LNCAP (cell line): ENCODE measurements around the gene REG3A.

ENCODE experiments used
- TF ChIP-seq, protein P1 (sequence below): fragments of 450-650 bp; IDR thresholded peaks from 2 replicates; pipeline ENCODE4 v1.5.1; 2017; ENCODE audit warnings: mild to moderate bottlenecking

REG3A gene

DNA sequence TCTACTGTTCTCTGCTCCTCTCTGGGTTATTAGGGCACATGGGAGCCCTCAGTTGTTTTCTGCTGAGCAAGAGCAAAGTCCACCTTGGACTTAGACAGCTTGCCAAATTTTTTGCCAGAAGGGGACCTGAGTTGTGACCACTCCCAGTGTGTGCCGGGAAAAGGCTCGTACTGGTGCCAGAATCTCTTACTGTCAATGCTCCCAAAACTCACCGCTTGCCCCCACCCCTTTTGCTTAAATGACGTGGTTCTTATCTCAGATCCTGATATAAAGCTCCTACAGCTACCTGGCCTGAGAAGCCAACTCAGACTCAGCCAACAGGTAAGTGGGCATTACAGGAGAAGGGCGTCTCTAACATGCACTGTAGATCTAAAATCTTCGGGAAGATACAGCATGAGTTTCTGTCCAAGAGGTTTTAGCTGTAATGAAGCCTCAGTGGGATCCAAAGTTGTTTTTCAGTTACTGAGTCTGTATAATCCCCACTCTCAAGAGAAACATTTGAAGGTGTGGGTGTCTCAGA is 39.3 kb downstream of the REG3A start, which contains the start of gene REG1A:
Gene REG1A, plus strand, starts transcription at position 295 of the 520 bp plus-strand sequence. CDS start 374 bp downstream, outside the sequence.
- TF ChIP-seq, protein P1, sequence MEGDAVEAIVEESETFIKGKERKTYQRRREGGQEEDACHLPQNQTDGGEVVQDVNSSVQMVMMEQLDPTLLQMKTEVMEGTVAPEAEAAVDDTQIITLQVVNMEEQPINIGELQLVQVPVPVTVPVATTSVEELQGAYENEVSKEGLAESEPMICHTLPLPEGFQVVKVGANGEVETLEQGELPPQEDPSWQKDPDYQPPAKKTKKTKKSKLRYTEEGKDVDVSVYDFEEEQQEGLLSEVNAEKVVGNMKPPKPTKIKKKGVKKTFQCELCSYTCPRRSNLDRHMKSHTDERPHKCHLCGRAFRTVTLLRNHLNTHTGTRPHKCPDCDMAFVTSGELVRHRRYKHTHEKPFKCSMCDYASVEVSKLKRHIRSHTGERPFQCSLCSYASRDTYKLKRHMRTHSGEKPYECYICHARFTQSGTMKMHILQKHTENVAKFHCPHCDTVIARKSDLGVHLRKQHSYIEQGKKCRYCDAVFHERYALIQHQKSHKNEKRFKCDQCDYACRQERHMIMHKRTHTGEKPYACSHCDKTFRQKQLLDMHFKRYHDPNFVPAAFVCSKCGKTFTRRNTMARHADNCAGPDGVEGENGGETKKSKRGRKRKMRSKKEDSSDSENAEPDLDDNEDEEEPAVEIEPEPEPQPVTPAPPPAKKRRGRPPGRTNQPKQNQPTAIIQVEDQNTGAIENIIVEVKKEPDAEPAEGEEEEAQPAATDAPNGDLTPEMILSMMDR = no peak

DNA sequence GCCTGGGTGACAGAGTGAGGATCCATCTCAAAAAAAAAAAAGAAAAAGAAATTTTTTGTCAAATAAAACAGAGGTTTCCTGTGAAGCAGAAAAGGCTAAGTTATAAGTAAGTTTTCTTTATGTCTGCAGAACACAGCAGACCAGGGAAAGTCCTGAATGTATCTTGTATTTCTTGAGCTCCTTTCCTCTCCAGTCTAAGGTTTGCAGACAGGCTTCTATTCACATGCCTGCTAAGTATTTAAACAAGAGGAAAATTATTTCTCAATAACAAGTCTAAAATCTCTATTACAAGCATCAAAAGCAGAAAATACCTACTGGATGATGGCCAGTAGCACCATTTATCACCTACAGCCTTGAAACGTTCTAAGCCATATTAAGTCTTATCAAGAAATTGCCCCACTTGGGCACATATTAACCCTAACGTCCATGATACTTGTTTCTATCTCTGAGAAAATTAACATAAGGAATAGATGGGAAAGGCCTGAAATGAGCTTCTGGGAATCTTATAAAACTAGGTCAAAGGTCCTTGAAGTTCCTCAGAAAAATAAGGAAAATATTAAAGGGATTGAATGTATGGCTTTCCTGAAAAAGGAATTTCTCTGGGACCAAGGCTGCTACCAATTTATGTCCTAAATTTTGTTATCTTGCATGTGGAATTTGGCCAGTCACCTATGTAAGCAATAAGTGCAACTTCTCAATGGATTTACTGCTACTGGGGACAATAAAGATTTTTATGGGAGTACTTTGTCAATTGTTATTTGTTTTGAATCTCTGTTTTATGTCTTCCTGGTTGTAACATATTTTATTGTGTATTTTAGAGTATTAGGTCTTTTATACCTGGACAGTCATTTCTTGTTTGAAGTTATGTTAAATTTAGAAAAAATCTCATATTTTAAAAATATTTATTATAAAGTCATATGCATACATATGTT is 42.3 kb downstream of the REG3A start:
- TF ChIP-seq, protein P1 = no peak

DNA sequence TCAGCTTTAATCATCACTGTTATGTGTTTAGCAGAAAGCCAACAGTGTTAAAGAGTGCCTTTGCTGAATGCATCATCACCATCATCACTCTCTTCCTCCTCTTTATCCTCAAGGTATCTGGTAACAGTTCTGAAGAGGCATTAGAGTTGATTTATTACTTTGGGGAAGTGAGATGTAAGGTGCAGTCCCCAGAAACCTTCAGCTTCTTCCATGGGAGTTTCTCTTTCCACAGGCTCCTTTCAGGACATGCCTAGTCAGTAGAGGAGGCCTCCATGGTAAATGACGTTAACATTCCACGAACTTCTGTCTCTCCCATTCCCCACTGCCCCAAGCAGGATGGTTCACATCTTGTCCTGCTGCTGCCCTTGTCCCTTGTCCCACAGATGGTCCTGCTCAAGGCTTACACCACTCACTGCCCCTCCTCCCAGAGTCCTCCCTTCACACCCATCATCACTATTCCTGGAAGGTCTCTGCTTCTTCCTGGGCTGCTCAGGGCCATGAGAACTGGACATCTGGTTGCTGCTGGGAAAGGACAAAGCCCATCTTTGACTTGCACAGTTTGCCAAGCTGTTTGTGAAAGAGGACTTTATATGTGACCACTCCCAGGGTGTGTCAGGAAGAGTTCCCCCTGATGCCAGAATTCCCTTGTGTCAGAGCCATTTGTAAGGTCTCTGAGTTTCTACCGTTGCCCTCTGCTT is 44.6 kb downstream of the REG3A start:
- TF ChIP-seq, protein P1 = no peak

DNA sequence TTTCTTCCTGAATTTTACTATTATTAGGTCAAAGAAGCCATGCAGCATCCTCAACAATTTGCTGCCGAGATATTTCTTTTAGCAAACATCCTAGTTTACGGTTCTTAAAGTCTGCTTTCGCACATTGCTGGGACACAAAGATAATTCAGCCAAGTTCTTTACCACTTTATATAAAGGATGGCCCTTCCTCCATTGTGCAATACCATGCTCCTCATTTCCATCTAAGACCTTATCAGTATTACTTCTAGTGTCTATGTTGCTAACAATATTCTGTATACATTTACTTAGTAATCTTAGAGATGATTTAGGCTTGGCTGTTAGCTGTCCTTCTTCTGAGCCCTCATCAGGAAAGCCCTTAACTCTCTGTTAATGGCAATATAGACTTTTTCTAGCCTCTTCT is 47.3 kb downstream of the REG3A start:
- TF ChIP-seq, protein P1 = no peak
